ENCODE measurements around the gene CDKN2B-AS1.
A peak's percentile ranks its signal among the peaks of the same experiment; 100 is the strongest.

The CDKN2B-AS1 gene

DNA sequence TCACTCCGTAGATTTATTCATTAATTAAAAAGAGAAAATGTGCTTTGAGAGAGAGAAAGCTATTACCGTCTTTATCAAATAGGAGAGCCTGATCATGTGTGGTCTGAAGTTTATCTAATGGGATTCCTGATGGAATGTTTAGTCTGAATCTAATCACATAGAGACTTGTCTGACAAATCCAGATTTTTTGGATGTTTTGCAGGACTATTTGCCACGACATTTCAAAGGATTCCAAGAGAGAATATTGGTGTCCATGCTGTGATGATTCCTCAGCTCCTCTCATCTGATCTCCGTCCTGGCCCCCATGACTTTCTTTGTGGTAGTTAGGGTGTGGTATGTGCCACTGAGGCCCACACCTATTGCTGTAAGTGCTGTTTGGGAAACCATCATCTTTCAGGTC lies 34.6 kb downstream of the CDKN2B-AS1 start (continued):
- no peak for TF ChIP-seq ZNF664 (tag by site-specific recombination; IDR thresholded peaks at IDR 0.05)

DNA sequence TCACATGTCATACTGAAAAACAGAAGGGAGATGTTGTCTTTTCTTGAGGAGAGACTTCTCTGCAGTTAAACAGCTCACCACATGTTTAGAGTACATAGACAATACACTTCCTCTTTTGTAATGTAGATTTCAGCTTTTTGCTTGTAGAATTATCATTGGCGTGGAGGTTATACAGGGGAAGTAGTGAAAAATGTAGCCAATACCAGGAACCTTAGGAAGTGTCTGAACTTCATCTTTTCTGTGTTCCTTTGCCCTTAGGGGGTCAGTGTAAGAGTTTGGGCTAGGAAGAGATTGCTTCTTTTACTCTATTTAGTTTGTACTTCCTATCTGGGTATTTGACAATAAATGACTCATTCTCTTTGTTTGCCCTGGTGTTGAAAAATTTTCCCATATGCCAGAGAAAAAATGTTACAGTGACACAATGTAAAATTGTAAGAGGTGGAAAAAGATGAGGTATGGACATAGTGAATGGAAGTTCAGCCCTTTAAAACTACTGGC lies 35.6 kb downstream of the CDKN2B-AS1 start:
- no peaks in the 10 kb centered on the region for H3K9me3 ChIP-seq (ENCODE audit: control insufficient read depth, insufficient read depth, low read depth, low read length)
- H3K27ac ChIP-seq (ENCODE audit: extremely low read depth, low read depth, low read length), result no peak overlapping the region
- no peaks in the 10 kb centered on the region; the same call in 1 of the 2 replicates for H3K4me1 ChIP-seq (ENCODE audit: control insufficient read depth, insufficient read depth, low read length)
- peaks cover 0 to 16% of the 10 kb centered on the region in 2 experiments; a peak in 1 of 3 replicates for H3K36me3 ChIP-seq (ENCODE audit: control insufficient read depth in 2 of 2, insufficient read depth in 1 of 2, low read length in 2 of 2)
- H3K4me3 ChIP-seq (ENCODE audit: low read depth, low read length), result no peak overlapping the region
- TF ChIP-seq PRDM6 (tag by site-specific recombination; IDR thresholded peaks at IDR 0.05) (peak; percentile 82), ZNF629 (tag by site-specific recombination; IDR thresholded peaks at IDR 0.05) (0 out of 2 replicates have a peak, but pooled peaks have one; percentile 13), ZNF155 (tag by site-specific recombination; IDR thresholded peaks at IDR 0.05) (no peak)
- ChIA-PET POLR2A (interaction anchor here (1.1 to 2.1 kb wide), 2 partner anchors 21 to 23 kb away, joined by 4 to 9 read pairs; partner anchors contain the start of gene CDKN2B), CTCF (interaction anchor here (0.6 to 1.7 kb wide), 8 partner anchors 8 to 216 kb away, joined by 3 to 10 read pairs (median 4); partner anchors contain the start of gene CDKN2B)

- TF ChIP-seq MZF1 (tag by site-specific recombination; IDR thresholded peaks at IDR 0.05; ENCODE audit: borderline replicate concordance), result peak; percentile 86; the same call in 1 of the 2 replicates
- TF ChIP-seq, protein P1, sequence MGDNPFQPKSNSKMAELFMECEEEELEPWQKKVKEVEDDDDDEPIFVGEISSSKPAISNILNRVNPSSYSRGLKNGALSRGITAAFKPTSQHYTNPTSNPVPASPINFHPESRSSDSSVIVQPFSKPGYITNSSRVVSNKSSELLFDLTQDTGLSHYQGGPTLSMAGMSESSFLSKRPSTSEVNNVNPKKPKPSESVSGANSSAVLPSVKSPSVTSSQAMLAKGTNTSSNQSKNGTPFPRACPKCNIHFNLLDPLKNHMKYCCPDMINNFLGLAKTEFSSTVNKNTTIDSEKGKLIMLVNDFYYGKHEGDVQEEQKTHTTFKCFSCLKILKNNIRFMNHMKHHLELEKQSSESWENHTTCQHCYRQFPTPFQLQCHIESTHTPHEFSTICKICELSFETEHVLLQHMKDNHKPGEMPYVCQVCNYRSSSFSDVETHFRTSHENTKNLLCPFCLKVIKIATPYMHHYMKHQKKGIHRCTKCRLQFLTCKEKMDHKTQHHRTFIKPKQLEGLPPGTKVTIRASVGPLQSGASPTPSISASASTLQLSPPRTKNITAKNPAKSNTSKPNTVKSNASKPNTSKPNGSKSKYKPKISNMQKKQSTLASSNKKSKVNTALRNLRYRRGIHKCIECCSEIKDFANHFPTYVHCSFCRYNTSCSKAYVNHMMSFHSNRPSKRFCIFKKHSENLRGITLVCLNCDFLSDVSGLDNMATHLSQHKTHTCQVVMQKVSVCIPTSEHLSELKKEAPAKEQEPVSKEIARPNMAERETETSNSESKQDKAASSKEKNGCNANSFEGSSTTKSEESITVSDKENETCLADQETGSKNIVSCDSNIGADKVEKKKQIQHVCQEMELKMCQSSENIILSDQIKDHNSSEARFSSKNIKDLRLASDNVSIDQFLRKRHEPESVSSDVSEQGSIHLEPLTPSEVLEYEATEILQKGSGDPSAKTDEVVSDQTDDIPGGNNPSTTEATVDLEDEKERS (tag by site-specific recombination; IDR thresholded peaks at IDR 0.05), result no peak
- no peak for TF ChIP-seq ZNF658 (tag by site-specific recombination; IDR thresholded peaks at IDR 0.05)
- H3K4me1 ChIP-seq (ENCODE audit: control insufficient read depth, insufficient read depth, low read length), result no peaks in the 10 kb centered on the region; the same call in 1 of the 2 replicates
- no peaks in the 10 kb centered on the region for H3K9me3 ChIP-seq (ENCODE audit: control insufficient read depth, insufficient read depth, low read depth, low read length)
- H3K36me3 ChIP-seq (ENCODE audit: control insufficient read depth in 2 of 2, insufficient read depth in 1 of 2, low read length in 2 of 2), result peaks cover 0 to 16% of the 10 kb centered on the region in 2 experiments; a peak in 1 of 3 replicates
- ChIA-PET CTCF (interaction anchor here (0.7 to 1.6 kb wide), 7 partner anchors 23 to 220 kb away, joined by 3 to 6 read pairs (median 4); partner anchors contain the start of gene CDKN2B), POLR2A (interaction anchor here (0.9 kb wide), 1 partner anchor 24 kb away, joined by 4 read pairs; no protein-coding TSS in a partner anchor)
- H3K4me3 ChIP-seq (ENCODE audit: low read depth, low read length), result no peak overlapping the region
- H3K27ac ChIP-seq (ENCODE audit: extremely low read depth, low read depth, low read length), result no peak overlapping the region
Measured at GRCh38 chr9:22031655-22032411, 37.2 kb downstream of the CDKN2B-AS1 start.

- ChIA-PET CTCF (interaction anchor here (0.7 to 1.6 kb wide), 3 partner anchors 9 to 221 kb away, joined by 3 to 6 read pairs (median 5); partner anchors contain the start of gene CDKN2B), POLR2A (no interaction called here)
- no peaks in the 10 kb centered on the region; the same call in 1 of the 2 replicates for H3K4me1 ChIP-seq (ENCODE audit: control insufficient read depth, insufficient read depth, low read length)
- no peaks in the 10 kb centered on the region for H3K9me3 ChIP-seq (ENCODE audit: control insufficient read depth, insufficient read depth, low read depth, low read length)
- no peak overlapping the region for H3K4me3 ChIP-seq (ENCODE audit: low read depth, low read length)
- H3K27ac ChIP-seq (ENCODE audit: extremely low read depth, low read depth, low read length), result no peak overlapping the region
- peaks cover 0 to 16% of the 10 kb centered on the region in 2 experiments; a peak in 1 of 3 replicates for H3K36me3 ChIP-seq (ENCODE audit: control insufficient read depth in 2 of 2, insufficient read depth in 1 of 2, low read length in 2 of 2)
- TF ChIP-seq ZNF529 (tag by site-specific recombination; IDR thresholded peaks at IDR 0.05; ENCODE audit: insufficient replicate concordance) (no peak), KLF7 (tag by site-specific recombination; IDR thresholded peaks at IDR 0.05; ENCODE audit: borderline replicate concordance) (no peak), ZNF121 (tag by site-specific recombination; IDR thresholded peaks at IDR 0.05) (no peak), KLF17 (tag by site-specific recombination; IDR thresholded peaks at IDR 0.05) (no peak), ZNF624 (tag by site-specific recombination; IDR thresholded peaks at IDR 0.05) (no peak), GLIS1 (tag by site-specific recombination; IDR thresholded peaks at IDR 0.05) (no peak), ZBTB17 (tag by site-specific recombination; IDR thresholded peaks at IDR 0.05) (no peak), ZNF23 (tag by site-specific recombination; IDR thresholded peaks at IDR 0.05; ENCODE audit: borderline replicate concordance) (no peak), ZNF776 (tag by site-specific recombination; IDR thresholded peaks at IDR 0.05; ENCODE audit: borderline replicate concordance) (no peak)
- TF ChIP-seq, protein P1 (tag by site-specific recombination; IDR thresholded peaks at IDR 0.05), result no peak
Measured at GRCh38 chr9:22033012-22033630, 38.5 kb downstream of the CDKN2B-AS1 start.
